ENCODE data around the gene SCARB2.

SCARB2 gene

DNA sequence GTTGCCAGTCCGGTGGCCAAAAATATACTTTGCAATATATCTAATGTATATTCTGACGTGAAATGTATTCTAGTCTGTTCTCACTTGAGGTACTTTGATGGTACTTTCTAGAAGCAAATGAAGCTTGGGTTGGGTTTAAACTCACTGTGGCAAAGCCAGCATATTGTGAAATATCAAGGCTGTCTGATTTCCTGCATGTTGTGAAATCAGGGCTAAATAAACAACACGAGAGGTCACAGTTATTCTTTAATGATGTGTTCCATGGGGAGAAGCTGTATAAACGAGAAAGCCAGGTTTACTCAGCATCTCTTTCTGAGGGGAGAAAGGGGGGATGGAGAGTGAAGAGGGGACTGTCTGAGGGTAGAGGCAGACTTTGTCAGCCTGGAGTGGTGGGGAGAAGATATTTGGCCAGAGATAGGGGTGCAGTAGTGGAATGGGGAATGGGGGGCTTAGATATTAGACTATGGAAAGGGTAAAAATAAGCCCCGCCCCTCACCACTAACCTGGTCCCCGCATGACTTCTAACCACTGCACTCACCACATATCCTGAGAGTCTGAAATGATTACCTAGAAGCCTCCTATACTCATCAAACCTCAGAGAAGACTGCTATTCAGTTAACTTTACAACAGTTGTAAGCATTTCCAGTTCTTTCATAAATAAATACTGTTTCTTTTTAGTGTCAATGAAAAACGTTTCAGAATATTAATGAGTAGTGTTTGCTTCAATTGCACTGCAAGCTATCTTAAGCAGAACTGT, 5.9 kb upstream of the SCARB2 start:
- no peak for DNase-seq
- TF ChIP-seq CTCF (IDR thresholded peaks at IDR 0.05; ENCODE audit: low read depth, low read length), result no peak
- no peaks in the 10 kb centered on the region for H3K9me3 ChIP-seq
- no peak overlapping the region for H3K4me3 ChIP-seq (ENCODE audit: low read depth, low read length)
- no peaks in the 10 kb centered on the region for H3K4me1 ChIP-seq
- H3K27me3 ChIP-seq, result no peaks in the 10 kb centered on the region
- H3K36me3 ChIP-seq, result no peaks in the 10 kb centered on the region

GRCh38 chr4:76216975-76217814, 3.6 kb upstream of the SCARB2 start:
- TF ChIP-seq CTCF (IDR thresholded peaks at IDR 0.05; ENCODE audit: low read depth, low read length), result no peak
- Histone ChIP-seq H3K4me3 (ENCODE audit: low read depth, low read length) (no peak overlapping the region), H3K36me3 (no peaks in the 10 kb centered on the region), H3K9me3 (no peaks in the 10 kb centered on the region), H3K4me1 (no peaks in the 10 kb centered on the region), H3K27me3 (no peaks in the 10 kb centered on the region)
- DNase-seq, result no peak

DNA sequence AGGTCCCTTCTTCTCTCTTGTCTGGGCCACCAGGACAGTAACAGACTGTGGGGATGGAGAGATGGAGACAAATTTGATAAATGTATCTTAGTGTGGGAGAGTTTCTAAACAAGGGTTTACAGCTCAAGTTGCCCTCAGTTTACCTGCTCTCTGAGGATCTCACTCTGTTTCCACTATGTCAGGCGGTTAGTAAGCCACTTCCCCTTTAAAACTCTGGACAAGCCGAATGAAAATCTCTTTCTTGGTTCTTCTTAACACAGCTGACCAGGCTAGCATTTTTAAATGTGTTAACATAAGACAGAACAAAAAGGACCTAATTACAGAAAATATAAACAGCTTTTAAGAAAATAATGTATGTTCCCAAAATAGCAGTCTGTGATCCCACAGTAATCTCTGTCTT, 2.9 kb upstream of the SCARB2 start:
- no peak for TF ChIP-seq CTCF (IDR thresholded peaks at IDR 0.05; ENCODE audit: low read depth, low read length)
- Histone ChIP-seq H3K27me3 (no peaks in the 10 kb centered on the region), H3K36me3 (no peaks in the 10 kb centered on the region), H3K9me3 (no peaks in the 10 kb centered on the region), H3K4me1 (no peaks in the 10 kb centered on the region), H3K4me3 (ENCODE audit: low read depth, low read length) (no peak overlapping the region)
- no peak for DNase-seq

DNA sequence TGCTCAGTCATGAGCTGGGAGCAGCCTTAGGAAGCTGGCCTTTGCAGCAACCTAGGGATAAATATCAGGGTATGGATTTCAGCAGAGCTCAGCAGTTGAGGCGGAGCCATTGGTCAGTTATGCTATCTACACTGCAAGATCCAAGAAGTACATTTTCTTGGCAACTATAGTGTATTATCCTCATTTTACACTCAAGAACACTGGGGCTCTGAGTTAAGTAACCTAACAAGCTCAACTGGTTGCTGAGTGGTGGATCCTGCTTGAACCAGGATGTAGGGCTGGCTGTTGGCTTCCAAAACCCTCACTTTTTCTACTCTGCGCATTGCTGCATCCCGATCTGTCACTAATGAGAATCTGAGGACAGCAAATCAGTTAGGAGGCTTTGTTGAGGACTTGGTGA, 1.5 kb upstream of the SCARB2 start:
- DNase-seq, result no peak
- 0 out of 2 replicates have a peak, but pooled peaks cover 3% of the 10 kb centered on the region for H3K4me1 ChIP-seq
- H3K36me3 ChIP-seq, result no peaks in the 10 kb centered on the region; the same call in 1 of the 2 replicates
- no peaks in the 10 kb centered on the region for H3K27me3 ChIP-seq
- H3K9me3 ChIP-seq, result no peaks in the 10 kb centered on the region
- no peak overlapping the region for H3K4me3 ChIP-seq (ENCODE audit: low read depth, low read length)
- no peak for TF ChIP-seq CTCF (IDR thresholded peaks at IDR 0.05; ENCODE audit: low read depth, low read length)

DNA sequence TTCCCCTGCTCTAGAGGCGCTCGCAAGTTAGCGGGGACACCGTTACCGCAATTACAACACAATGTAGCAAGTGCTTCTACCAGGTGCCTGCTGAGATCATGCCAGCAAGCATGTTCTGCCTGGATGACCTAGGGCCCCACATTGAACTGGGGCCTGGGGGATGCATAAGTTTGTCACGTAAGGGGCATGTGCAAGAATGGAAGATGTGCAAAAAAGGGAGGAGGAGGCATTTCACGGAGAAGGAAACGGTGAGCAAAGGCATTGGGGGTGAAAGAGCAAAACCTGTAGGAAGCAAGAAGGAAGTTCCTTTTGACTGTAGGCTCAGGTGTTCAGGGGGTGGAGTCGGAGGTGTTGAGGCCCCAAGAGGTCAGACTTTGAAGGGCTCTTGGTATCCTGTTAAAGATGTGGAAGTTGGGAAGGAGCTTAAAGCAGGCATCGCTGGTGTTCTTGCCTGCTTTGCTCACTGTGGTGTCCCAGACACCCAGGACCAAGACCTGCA, 602 bp upstream of the SCARB2 start:
- DNase-seq, result no peak
- Histone ChIP-seq H3K36me3 (no peaks in the 10 kb centered on the region; the same call in 1 of the 2 replicates), H3K9me3 (no peaks in the 10 kb centered on the region), H3K4me1 (peaks cover 6% of the 10 kb centered on the region; the same call in 1 of the 2 replicates), H3K27me3 (no peaks in the 10 kb centered on the region), H3K4me3 (ENCODE audit: low read depth, low read length) (peak overlapping the region; percentile 93)
- no peak for TF ChIP-seq CTCF (IDR thresholded peaks at IDR 0.05; ENCODE audit: low read depth, low read length)
